K562 (cell line): ENCODE data around the gene SLC5A6. TPM values are rescaled to one million over a fixed set of nuclear protein-coding genes. Genes with fewer than 3 reads are reported as not detected.

Experiments
- BCOR ChIP-seq: fragments of 450-650 bp; IDR thresholded peaks from 2 replicates; pipeline ENCODE4 v1.6.1; 2016
- HINFP ChIP-seq: fragments of 450-650 bp; conservative IDR thresholded peaks from 2 replicates; pipeline ENCODE4 v1.6.1; 2016; ENCODE audit warnings: missing genetic modification characterization, low read depth, mild to moderate bottlenecking, control low read depth, missing compliant biosample characterization
- NR2F6 ChIP-seq: fragments of 450-650 bp; formaldehyde crosslinking; IDR thresholded peaks from 2 replicates; pipeline ENCODE4 v1.4.0; 2020; ENCODE audit warnings: mild to moderate bottlenecking
- SNRNP70 ChIP-seq: fragments of 200-400 bp; formaldehyde crosslinking; optimal IDR thresholded peaks from 2 replicates; pipeline ENCODE3; 2017; ENCODE audit warnings: low read depth, low read length
- THAP12 ChIP-seq: fragments of 250-450 bp; sonication (Bioruptor Pico); IDR thresholded peaks from 2 replicates; pipeline ENCODE4 v1.9.0; 2021; ENCODE audit warnings: mild to moderate bottlenecking, inconsistent platforms
- ZHX1 ChIP-seq: fragments of 150-350 bp; conservative IDR thresholded peaks from 2 replicates; pipeline ENCODE4 v1.6.1; 2014; ENCODE audit warnings: low read length
- ZNF134 ChIP-seq: fragments of 250-450 bp; sonication (Bioruptor Pico); conservative IDR thresholded peaks from 2 replicates; pipeline ENCODE4 v1.4.0; 2020
- ZNF592 ChIP-seq: fragments of 450-650 bp; IDR thresholded peaks from 2 replicates; pipeline ENCODE4 v1.6.1; 2017; ENCODE audit warnings: antibody characterized with exemption, mild to moderate bottlenecking
- polyA plus RNA-seq, 8 experiments: library from polyadenylated mRNA; depleted of rRNA in 4 of 8; stranded (reverse) in 5 of 8; unstranded in 3 of 8; fragments of >200 nt; fragmentation: Nextera tagmentation in 2 of 8; fragmentation: Illumina TruSeq in 1 of 8; extraction: Ambion mirVana in 2 of 8; extraction: Trizol in 1 of 8; gene quantifications; 2 replicates each; pipeline versions ENCODE4 v1.2.1 to v1.2.3, GENCODE V29; 2011 to 2014; ENCODE audit warnings: inconsistent platforms in 1 of 8, missing spikeins in 1 of 8
- total RNA-seq, 7 experiments: library from RNA; depleted of rRNA in 6 of 7; stranded (reverse); fragments of >200 nt in 6 of 7; fragmentation: Illumina TruSeq in 2 of 7; extraction: Trizol in 2 of 7; gene quantifications; 2 replicates each; pipeline versions ENCODE4 v1.2.1 to v1.2.3, GENCODE V29; 2011 to 2021; ENCODE audit warnings: low replicate concordance in 1 of 7
- TF ChIP-seq, protein P1 (sequence below), 2 experiments: fragments of 450-650 bp; IDR thresholded peaks; 2 replicates each; pipeline ENCODE4 v1.6.1; 2016
- TF ChIP-seq, protein P2 (sequence below): fragments of 150-350 bp; IDR thresholded peaks from 2 replicates; pipeline ENCODE4 v1.6.1; 2014; ENCODE audit warnings: low read depth, mild to moderate bottlenecking, low read length, borderline replicate concordance

The SLC5A6 gene
- total and polyA plus RNA-seq, 9 of the 15 experiments (the other 6 are each of a cell fraction or from before 2014, with no cell fraction given) = 32.6 to 137 (median 107) TPM

- TF ChIP-seq ZNF592 = no peak
- TF ChIP-seq ZNF134 (CRISPR knock-in tag) = no peak
- TF ChIP-seq HINFP (tag) = no peak
- TF ChIP-seq BCOR = no peak
- TF ChIP-seq NR2F6 (CRISPR knock-in tag) = no peak
- TF ChIP-seq SNRNP70 = no peak
- TF ChIP-seq, protein P1, sequence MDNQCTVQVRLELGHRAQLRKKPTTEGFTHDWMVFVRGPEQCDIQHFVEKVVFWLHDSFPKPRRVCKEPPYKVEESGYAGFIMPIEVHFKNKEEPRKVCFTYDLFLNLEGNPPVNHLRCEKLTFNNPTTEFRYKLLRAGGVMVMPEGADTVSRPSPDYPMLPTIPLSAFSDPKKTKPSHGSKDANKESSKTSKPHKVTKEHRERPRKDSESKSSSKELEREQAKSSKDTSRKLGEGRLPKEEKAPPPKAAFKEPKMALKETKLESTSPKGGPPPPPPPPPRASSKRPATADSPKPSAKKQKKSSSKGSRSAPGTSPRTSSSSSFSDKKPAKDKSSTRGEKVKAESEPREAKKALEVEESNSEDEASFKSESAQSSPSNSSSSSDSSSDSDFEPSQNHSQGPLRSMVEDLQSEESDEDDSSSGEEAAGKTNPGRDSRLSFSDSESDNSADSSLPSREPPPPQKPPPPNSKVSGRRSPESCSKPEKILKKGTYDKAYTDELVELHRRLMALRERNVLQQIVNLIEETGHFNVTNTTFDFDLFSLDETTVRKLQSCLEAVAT (IDR thresholded peaks at IDR 0.05) = no peak
- TF ChIP-seq, protein P2, sequence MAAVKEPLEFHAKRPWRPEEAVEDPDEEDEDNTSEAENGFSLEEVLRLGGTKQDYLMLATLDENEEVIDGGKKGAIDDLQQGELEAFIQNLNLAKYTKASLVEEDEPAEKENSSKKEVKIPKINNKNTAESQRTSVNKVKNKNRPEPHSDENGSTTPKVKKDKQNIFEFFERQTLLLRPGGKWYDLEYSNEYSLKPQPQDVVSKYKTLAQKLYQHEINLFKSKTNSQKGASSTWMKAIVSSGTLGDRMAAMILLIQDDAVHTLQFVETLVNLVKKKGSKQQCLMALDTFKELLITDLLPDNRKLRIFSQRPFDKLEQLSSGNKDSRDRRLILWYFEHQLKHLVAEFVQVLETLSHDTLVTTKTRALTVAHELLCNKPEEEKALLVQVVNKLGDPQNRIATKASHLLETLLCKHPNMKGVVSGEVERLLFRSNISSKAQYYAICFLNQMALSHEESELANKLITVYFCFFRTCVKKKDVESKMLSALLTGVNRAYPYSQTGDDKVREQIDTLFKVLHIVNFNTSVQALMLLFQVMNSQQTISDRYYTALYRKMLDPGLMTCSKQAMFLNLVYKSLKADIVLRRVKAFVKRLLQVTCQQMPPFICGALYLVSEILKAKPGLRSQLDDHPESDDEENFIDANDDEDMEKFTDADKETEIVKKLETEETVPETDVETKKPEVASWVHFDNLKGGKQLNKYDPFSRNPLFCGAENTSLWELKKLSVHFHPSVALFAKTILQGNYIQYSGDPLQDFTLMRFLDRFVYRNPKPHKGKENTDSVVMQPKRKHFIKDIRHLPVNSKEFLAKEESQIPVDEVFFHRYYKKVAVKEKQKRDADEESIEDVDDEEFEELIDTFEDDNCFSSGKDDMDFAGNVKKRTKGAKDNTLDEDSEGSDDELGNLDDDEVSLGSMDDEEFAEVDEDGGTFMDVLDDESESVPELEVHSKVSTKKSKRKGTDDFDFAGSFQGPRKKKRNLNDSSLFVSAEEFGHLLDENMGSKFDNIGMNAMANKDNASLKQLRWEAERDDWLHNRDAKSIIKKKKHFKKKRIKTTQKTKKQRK = no peak
- TF ChIP-seq THAP12 = no peak
- no peak for TF ChIP-seq ZHX1
Observed at GRCh38 chr2:27249891-27250651, 38.0 kb upstream of the SLC5A6 start (continued).
